GM19035 (cell line): ENCODE results near the gene PTPRO.

Experiments used
- ATAC-seq: cut with Tn5 transposase; IDR thresholded peaks from one replicate; pipeline ENCODE4 v1.9.1; 2021; ENCODE audit not compliant: unreplicated experiment

The PTPRO gene

GRCh38 chr12:15346488-15346887, 24.2 kb downstream of the PTPRO start:
- no peak for ATAC-seq

- no peak for ATAC-seq
Measured at GRCh38 chr12:15350643-15351042, 28.3 kb downstream of the PTPRO start.

- no peak for ATAC-seq
Measured at GRCh38 chr12:15355766-15356165, 33.5 kb downstream of the PTPRO start.

- no peak for ATAC-seq
Measured at GRCh38 chr12:15356951-15357364, 34.6 kb downstream of the PTPRO start.

GRCh38 chr12:15364221-15365160, 42.2 kb downstream of the PTPRO start:
- ATAC-seq = no peak

GRCh38 chr12:15368812-15369211, 46.5 kb downstream of the PTPRO start:
- no peak for ATAC-seq

- ATAC-seq = no peak
Measured at GRCh38 chr12:15372352-15372751, 50.0 kb downstream of the PTPRO start.

GRCh38 chr12:15387772-15388171, 65.5 kb downstream of the PTPRO start:
- no peak for ATAC-seq

- ATAC-seq = no peak
Measured at GRCh38 chr12:15389561-15389960, 67.3 kb downstream of the PTPRO start.

GRCh38 chr12:15393037-15393436, 70.7 kb downstream of the PTPRO start:
- ATAC-seq = no peak

GRCh38 chr12:15393995-15394394, 71.7 kb downstream of the PTPRO start:
- ATAC-seq = no peak

GRCh38 chr12:15404485-15404884, 82.2 kb downstream of the PTPRO start:
- ATAC-seq = no peak

- no peak for ATAC-seq
Measured at GRCh38 chr12:15405606-15406005, 83.3 kb downstream of the PTPRO start.

- ATAC-seq = no peak
Measured at GRCh38 chr12:15407025-15407424, 84.7 kb downstream of the PTPRO start.

GRCh38 chr12:15411842-15412241, 89.5 kb downstream of the PTPRO start:
- no peak for ATAC-seq

GRCh38 chr12:15417691-15418090, 95.4 kb downstream of the PTPRO start:
- ATAC-seq = no peak

GRCh38 chr12:15423629-15424028, 101.3 kb downstream of the PTPRO start:
- no peak for ATAC-seq

- no peak for ATAC-seq
Measured at GRCh38 chr12:15427913-15428312, 105.6 kb downstream of the PTPRO start.

- no peak for ATAC-seq
Measured at GRCh38 chr12:15428632-15429031, 106.3 kb downstream of the PTPRO start.

- no peak for ATAC-seq
Measured at GRCh38 chr12:15429262-15429661, 107.0 kb downstream of the PTPRO start.

- no peak for ATAC-seq
Measured at GRCh38 chr12:15435597-15435996, 113.3 kb downstream of the PTPRO start.

GRCh38 chr12:15439459-15439858, 117.2 kb downstream of the PTPRO start:
- no peak for ATAC-seq

- ATAC-seq = no peak
Measured at GRCh38 chr12:15443050-15443449, 120.7 kb downstream of the PTPRO start.
